ENCODE results near the gene MRPL53.
A peak's percentile ranks its signal among the peaks of the same experiment; 100 is the strongest.

Gene MRPL53

DNA sequence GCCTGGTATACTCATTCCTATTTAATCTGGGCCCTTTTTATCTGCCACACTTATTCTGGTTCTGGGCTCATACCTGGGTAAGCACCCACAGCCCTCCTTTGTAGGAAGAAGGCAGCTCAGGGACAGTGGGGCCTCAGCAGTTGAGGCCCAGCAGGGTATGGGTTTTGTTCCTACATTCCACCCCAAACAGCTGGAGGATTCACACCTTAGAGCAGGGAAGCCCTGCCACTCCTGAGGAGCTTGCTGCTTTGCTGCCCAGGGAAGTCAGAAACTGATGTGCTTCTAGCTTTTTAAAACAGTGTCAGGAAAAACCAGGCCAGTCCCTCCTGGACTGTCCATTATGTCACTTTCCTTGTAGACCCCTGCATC is 28.1 kb upstream of the MRPL53 start:
- Histone ChIP-seq H3K36me3 (ENCODE audit: control insufficient read depth, insufficient read depth, low read length) (peaks cover 13% of the 10 kb centered on the region), H3K4me1 (ENCODE audit: control insufficient read depth, insufficient read depth, low read length, poor library complexity, severe bottlenecking) (peaks cover 21% of the 10 kb centered on the region), H3K4me3 (ENCODE audit: extremely low read depth, insufficient read depth, low read length, poor library complexity, severe bottlenecking) (no peak overlapping the region), H3K27ac (ENCODE audit: low read depth, low read length, severe bottlenecking) (no peak overlapping the region), H3K9me3 (ENCODE audit: control insufficient read depth, low read length) (no peaks in the 10 kb centered on the region)

DNA sequence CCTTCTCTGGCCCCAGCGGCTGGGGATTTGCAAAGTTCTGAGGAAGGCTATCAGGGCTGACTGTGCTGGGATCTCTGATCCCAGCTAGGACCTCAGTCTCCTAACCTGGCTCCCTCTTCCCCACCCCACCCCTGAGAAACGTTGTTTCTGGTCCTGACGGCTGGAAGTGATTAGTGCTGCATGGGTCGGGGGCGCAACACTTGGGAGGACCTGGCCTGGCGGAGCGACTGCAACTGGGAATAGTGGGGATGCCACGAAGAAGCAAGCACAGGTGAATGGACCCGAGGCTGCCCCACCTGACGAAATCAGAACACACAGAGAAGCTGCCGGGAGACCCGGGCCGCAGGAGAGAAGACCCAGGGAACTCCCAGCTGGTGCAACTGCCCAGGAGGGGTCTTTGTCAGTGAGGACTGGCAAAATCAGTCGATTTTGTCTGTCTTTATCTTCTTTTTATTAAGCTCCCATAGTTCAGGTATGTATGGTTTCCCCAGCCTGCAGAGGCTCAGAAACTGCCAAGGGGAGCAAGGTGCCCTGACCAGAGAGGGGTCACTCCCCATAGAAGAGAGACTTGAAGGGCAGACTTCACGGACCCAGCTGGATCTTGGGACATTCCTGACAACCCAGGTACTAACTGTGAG is 27.6 kb upstream of the MRPL53 start:
- H3K9me3 ChIP-seq (ENCODE audit: control insufficient read depth, low read length), result no peaks in the 10 kb centered on the region
- H3K4me1 ChIP-seq (ENCODE audit: control insufficient read depth, insufficient read depth, low read length, poor library complexity, severe bottlenecking), result peaks cover 21% of the 10 kb centered on the region
- 21 to 33% methylated on average over 14 to 15 of the region's 15 CpGs for WGBS, 2 experiments (ENCODE audit: insufficient coverage in 2 of 2)
- peaks cover 11% of the 10 kb centered on the region for H3K36me3 ChIP-seq (ENCODE audit: control insufficient read depth, insufficient read depth, low read length)
- H3K4me3 ChIP-seq (ENCODE audit: extremely low read depth, insufficient read depth, low read length, poor library complexity, severe bottlenecking), result peak overlapping the region; percentile 39
- H3K27ac ChIP-seq (ENCODE audit: low read depth, low read length, severe bottlenecking), result no peak overlapping the region

DNA sequence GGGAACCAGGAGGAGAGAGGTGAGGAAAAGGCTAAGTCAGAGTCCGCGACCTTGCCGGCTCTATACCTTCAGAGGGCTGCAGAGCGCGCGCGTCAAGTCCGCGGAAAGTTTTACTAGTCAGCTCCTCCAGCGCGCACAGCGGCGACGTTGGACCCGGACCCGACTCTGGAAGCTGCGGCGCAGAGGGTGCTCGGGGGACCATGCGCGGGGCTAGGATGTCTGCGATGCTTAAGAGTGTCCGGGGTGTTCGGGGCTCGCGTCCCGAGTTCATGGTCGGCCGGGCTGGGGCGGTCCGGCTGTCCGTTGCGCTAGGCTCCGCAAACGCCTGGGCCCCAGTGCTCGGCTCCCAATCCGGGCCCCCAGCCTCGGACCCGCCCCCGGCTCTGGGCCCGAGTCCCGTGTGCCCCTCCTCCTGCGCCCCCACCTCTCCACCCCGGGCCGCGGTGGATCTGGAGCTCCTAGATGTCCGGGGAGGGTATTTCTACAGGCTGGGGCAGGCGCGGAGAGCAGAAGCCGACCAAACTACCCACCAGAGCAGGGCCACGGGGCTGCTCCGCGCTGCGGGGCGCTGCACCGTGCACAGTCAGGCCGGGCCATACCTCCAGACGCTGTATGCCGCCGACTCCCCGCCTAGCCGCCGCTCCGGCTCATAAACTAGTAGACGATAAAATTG is 26.9 kb upstream of the MRPL53 start, which contains the start of gene LBX2:
TSS of gene LBX2 (minus strand) at position 337 of the 673 bp plus-strand sequence. CDS start at position 271, 66 bp downstream.
- 2 to 3% methylated on average over 51 to 58 of the region's 65 CpGs for WGBS, 2 experiments (ENCODE audit: insufficient coverage in 2 of 2)
- peak within 1 kb of the TSS; percentile 39 for H3K4me3 ChIP-seq (ENCODE audit: extremely low read depth, insufficient read depth, low read length, poor library complexity, severe bottlenecking)
- no peaks in the 10 kb centered on the region for H3K9me3 ChIP-seq (ENCODE audit: control insufficient read depth, low read length)
- H3K4me1 ChIP-seq (ENCODE audit: control insufficient read depth, insufficient read depth, low read length, poor library complexity, severe bottlenecking), result peaks cover 21% of the 10 kb centered on the region
- no peak within 1 kb of the TSS for H3K27ac ChIP-seq (ENCODE audit: low read depth, low read length, severe bottlenecking)
- peaks cover 9% of the 10 kb centered on the region for H3K36me3 ChIP-seq (ENCODE audit: control insufficient read depth, insufficient read depth, low read length)

DNA sequence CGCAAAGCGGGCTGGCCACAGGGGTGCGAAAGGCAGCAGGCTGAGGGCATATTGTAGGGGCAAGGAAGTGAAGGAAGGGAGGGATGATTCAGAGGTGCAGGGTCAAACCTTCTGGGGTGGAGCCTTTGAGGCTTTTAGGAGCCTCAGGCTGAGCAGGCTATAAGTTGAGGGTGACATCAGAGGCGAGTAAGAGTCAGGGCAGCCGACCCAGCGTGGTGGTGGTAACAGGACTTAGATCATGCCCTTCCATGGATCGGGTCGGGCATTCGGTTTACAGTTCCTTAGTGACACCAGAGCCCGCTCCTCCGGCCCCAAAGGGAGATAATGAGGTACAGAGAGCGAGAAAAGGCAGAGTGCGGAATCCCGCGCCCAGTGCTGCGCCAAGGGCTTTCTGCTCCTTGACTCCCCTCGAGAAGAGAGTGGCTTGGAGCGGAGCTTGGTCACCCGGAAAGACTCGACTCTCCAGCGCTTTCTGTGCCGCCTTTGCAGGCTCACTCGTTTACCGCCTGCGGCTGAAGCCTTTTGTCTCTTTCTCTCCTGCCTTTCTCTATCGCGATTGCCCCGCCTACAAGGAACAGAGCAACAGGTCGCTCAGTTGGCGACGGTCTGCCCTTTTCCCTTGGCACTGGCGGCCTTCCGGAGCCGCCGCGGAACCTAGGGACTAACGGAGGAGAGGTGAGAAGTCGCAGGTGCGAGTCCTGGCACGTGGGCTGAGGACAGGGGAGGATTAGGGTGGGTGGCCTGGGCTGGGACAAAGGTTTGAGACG is 26.2 kb upstream of the MRPL53 start:
- 2 to 3% methylated on average over 29 to 34 of the region's 41 CpGs for WGBS, 2 experiments (ENCODE audit: insufficient coverage in 2 of 2)
- H3K4me3 ChIP-seq (ENCODE audit: extremely low read depth, insufficient read depth, low read length, poor library complexity, severe bottlenecking), result peak overlapping the region; percentile 39
- peaks cover 14% of the 10 kb centered on the region for H3K36me3 ChIP-seq (ENCODE audit: control insufficient read depth, insufficient read depth, low read length)
- no peaks in the 10 kb centered on the region for H3K9me3 ChIP-seq (ENCODE audit: control insufficient read depth, low read length)
- no peak overlapping the region for H3K27ac ChIP-seq (ENCODE audit: low read depth, low read length, severe bottlenecking)
- H3K4me1 ChIP-seq (ENCODE audit: control insufficient read depth, insufficient read depth, low read length, poor library complexity, severe bottlenecking), result peaks cover 18% of the 10 kb centered on the region

DNA sequence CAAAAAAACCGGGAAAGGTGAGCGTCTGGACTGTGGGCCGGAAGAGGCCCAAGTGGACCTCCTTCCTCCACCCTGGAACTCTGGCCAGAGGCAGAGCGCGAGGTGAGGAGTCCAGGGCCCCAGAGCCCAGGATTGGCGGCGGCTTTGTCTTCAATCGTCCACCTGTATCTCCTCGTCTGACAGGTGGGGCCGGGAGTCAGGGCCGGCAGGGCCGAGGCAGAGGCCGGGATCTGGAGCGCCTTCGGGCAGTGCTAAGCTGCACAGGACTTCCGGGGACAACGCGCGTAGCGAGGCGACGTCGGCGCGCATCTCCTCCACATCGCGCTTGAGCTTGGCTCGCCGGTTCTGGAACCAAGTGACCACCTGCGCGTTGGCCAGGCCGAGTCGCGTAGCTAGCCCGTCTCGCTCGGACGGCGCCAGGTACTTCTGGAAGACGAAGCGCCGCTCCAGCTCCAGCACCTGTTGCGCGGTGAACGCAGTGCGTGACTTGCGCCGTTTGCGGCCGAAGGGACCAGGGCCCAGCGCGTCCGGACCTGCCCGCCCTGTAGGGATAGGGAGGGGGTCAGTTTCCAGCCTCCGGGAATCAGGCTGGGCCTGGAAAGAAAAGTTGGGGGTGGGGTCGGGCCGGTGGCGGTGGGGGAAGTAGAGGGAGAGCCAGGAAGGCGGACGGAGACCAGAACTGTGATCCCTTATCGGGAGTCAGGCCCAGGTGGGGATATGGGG is 25.5 kb upstream of the MRPL53 start:
- 5% methylated on average over 47 to 54 of the region's 61 CpGs for WGBS, 2 experiments (ENCODE audit: insufficient coverage in 2 of 2)
- Histone ChIP-seq H3K4me3 (ENCODE audit: extremely low read depth, insufficient read depth, low read length, poor library complexity, severe bottlenecking) (peak overlapping the region; percentile 39), H3K27ac (ENCODE audit: low read depth, low read length, severe bottlenecking) (no peak overlapping the region)

DNA sequence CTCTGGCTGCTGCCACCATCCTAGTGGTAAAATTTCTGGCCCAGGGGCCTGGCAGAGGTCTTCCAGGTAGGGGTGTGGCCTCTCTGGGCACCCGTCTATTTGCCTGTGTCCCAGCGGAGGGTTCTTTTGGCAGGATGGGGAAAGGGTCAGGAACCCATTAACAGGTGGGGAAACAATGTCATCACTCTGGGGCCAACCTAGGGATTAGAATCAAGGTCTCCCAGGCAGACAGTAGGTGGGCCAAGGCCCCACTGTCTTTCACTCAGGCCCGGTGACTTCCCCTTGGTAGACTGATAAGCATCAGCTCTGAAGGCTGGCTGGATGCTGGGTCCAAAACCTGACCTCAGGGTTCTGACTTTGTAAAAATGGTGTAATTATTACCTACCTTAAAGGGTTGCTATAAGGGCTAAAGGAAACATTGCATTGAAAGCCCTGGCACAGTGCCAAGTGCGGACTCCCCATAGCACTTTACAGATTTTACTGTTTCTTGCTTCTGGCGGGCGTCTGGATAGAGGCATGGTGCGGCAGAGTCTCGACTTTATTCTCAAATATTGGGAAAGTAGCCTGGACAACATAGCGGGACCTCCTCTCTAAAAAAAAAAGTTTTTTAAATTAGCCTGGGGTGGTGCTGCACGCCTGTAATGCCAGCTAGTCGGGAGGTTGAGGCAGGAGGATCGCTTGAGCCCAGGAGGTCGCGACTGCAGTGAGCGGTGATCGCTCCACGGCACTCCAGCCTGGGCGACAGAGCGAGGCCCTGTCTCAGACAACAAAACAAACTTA is 24.7 kb upstream of the MRPL53 start:
- Histone ChIP-seq H3K4me3 (ENCODE audit: extremely low read depth, insufficient read depth, low read length, poor library complexity, severe bottlenecking) (peak overlapping the region; percentile 39), H3K36me3 (ENCODE audit: control insufficient read depth, insufficient read depth, low read length) (peaks cover 24% of the 10 kb centered on the region), H3K9me3 (ENCODE audit: control insufficient read depth, low read length) (no peaks in the 10 kb centered on the region), H3K27ac (ENCODE audit: low read depth, low read length, severe bottlenecking) (no peak overlapping the region), H3K4me1 (ENCODE audit: control insufficient read depth, insufficient read depth, low read length, poor library complexity, severe bottlenecking) (peaks cover 17% of the 10 kb centered on the region)
- WGBS, 2 experiments (ENCODE audit: insufficient coverage in 2 of 2), result 82 to 93% methylated on average over 10 to 19 of the region's 19 CpGs

More for the DNA sequence above, 25.5 kb upstream of the MRPL53 start:
- H3K9me3 ChIP-seq (ENCODE audit: control insufficient read depth, low read length), result no peaks in the 10 kb centered on the region
- H3K4me1 ChIP-seq (ENCODE audit: control insufficient read depth, insufficient read depth, low read length, poor library complexity, severe bottlenecking), result peaks cover 17% of the 10 kb centered on the region
- peaks cover 17% of the 10 kb centered on the region for H3K36me3 ChIP-seq (ENCODE audit: control insufficient read depth, insufficient read depth, low read length)

DNA sequence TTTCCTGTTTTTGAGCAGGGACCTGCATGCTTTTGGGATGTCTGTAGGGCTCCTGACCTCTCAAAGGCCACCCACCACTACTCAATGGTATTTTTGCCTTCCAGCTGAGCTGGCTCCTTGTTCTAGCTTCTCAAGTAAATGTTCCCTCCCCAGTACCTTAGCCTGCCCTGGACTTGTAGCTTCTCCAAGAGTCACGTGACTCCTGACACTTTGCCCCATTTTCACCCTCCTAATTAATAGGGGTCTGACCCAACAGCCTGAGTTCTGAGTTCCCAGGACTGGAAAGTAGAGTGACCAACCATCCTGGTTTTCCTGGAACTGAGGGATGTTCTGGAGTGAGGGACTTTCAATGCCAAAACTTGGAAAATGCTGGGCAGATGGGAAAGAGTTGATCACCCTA is 23.0 kb upstream of the MRPL53 start:
- WGBS, 2 experiments (ENCODE audit: insufficient coverage in 2 of 2), result 100% methylated on average over 1 of the region's 1 CpG; no CpG with 5 or more reads in 1 of the 2 experiments
- no peak overlapping the region for H3K27ac ChIP-seq (ENCODE audit: low read depth, low read length, severe bottlenecking)

DNA sequence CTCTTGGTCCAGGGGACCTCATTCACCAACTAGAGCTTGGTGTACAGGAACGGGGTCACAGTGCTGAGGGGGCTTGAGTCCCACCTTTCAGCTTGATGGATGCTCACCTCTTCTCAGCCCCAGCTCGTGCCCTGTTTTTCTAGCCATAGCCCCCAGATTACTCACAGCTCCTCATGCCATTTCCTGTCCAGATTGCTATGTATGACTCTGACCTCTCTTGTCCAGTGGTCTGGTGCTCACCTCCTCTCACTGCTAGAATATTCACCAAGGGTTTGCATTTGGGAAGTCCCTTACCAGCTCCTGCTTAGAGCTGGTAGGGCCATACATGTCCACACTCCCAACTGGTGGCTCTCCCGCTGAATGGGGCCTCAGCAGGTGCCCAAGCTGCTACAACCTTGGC is 21.1 kb upstream of the MRPL53 start:
- peaks cover 47% of the 10 kb centered on the region for H3K36me3 ChIP-seq (ENCODE audit: control insufficient read depth, insufficient read depth, low read length)
- H3K27ac ChIP-seq (ENCODE audit: low read depth, low read length, severe bottlenecking), result no peak overlapping the region
- H3K4me3 ChIP-seq (ENCODE audit: extremely low read depth, insufficient read depth, low read length, poor library complexity, severe bottlenecking), result no peak overlapping the region
- peaks cover 6% of the 10 kb centered on the region for H3K4me1 ChIP-seq (ENCODE audit: control insufficient read depth, insufficient read depth, low read length, poor library complexity, severe bottlenecking)
- no peaks in the 10 kb centered on the region for H3K9me3 ChIP-seq (ENCODE audit: control insufficient read depth, low read length)
- WGBS, 2 experiments (ENCODE audit: insufficient coverage in 2 of 2), result 92 to 98% methylated on average over 3 of the region's 3 CpGs

More for the DNA sequence above, 23.0 kb upstream of the MRPL53 start:
- Histone ChIP-seq H3K36me3 (ENCODE audit: control insufficient read depth, insufficient read depth, low read length) (peaks cover 42% of the 10 kb centered on the region), H3K4me1 (ENCODE audit: control insufficient read depth, insufficient read depth, low read length, poor library complexity, severe bottlenecking) (peaks cover 13% of the 10 kb centered on the region), H3K4me3 (ENCODE audit: extremely low read depth, insufficient read depth, low read length, poor library complexity, severe bottlenecking) (no peak overlapping the region), H3K9me3 (ENCODE audit: control insufficient read depth, low read length) (no peaks in the 10 kb centered on the region)

DNA sequence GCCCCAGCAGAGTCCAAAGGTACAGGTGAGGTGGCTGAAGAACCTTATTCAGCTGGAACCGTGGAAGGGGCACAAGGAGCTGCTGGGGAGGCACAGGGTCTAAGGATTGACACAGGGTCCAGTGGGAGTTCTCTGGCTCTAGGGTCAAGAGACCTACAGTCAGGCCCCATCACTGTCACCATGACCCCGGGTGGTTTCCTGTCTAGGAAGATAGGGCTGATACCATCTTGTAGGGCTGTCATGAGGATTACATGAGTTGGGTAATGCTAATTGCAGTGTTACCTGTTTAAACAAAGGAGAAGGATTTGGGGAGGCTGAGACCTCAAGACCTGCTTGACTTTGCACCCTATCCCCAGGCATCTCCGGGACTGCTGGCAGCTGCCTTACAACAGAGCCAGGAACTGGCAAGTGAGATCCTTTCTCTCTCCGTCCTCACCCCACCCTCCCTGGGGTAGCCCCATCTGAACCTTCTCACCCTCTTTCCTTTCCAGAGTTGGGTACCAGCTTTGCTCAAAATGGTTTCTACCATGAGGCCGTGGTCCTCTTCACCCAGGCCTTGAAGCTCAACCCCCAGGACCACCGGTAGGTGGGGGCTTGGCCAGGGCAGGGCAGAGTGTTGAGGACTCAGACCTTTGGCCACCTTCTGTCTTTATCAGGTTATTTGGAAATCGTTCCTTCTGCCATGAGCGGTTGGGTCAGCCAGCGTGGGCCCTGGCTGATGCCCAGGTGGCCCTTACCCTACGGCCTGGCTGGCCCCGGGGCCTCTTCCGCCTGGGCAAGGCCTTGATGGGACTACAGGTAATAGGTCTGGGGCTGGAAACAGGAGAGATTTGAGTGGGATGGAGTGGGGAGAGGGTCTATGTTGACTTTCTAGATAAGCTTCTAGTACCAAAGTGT is 19.4 kb upstream of the MRPL53 start:
- WGBS, 2 experiments (ENCODE audit: insufficient coverage in 2 of 2), result 97 to 99% methylated on average over 8 to 10 of the region's 12 CpGs
- H3K4me1 ChIP-seq (ENCODE audit: control insufficient read depth, insufficient read depth, low read length, poor library complexity, severe bottlenecking), result no peaks in the 10 kb centered on the region
- H3K4me3 ChIP-seq (ENCODE audit: extremely low read depth, insufficient read depth, low read length, poor library complexity, severe bottlenecking), result no peak overlapping the region
- peaks cover 59% of the 10 kb centered on the region for H3K36me3 ChIP-seq (ENCODE audit: control insufficient read depth, insufficient read depth, low read length)
- no peak overlapping the region for H3K27ac ChIP-seq (ENCODE audit: low read depth, low read length, severe bottlenecking)
- no peaks in the 10 kb centered on the region for H3K9me3 ChIP-seq (ENCODE audit: control insufficient read depth, low read length)
